ENCODE results near the gene F8A2. TPM values are rescaled to one million over a fixed set of nuclear protein-coding genes. Genes with fewer than 3 reads are reported as not detected.
"Not testable (repeated sequence)": the region's sequence is repeated elsewhere in the genome, so short reads cannot be mapped to it uniquely, and the experiment has no call there.

F8A2 gene
- total RNA-seq: not detected

- DNase-seq: not testable (repeated sequence)
These were observed at the start of gene F8A2 for GRCh38 chrX:155381843-155382528. Gene F8A2 (plus strand): TSS chrX:155382095. CDS start chrX:155382115, 20 bp downstream.

GRCh38 chrX:155333544-155334100 is 48.3 kb upstream of the F8A2 start:
- no peak for DNase-seq

GRCh38 chrX:155334486-155335336 is 47.2 kb upstream of the F8A2 start, which contains the start of gene CLIC2:
Gene CLIC2 (minus strand): TSS chrX:155334614. CDS start chrX:155334427, 187 bp downstream.
- DNase-seq: peak; percentile 87

GRCh38 chrX:155335337-155335712 is 46.6 kb upstream of the F8A2 start:
- not testable (repeated sequence) for DNase-seq

GRCh38 chrX:155345689-155346088 is 36.2 kb upstream of the F8A2 start:
- not testable (repeated sequence) for DNase-seq

- not testable (repeated sequence) for DNase-seq
These were observed 32.4 kb upstream of the F8A2 start for GRCh38 chrX:155349448-155349847.

GRCh38 chrX:155363712-155364111 is 18.2 kb upstream of the F8A2 start:
- not testable (repeated sequence) for DNase-seq

- DNase-seq: not testable (repeated sequence)
These were observed 8.0 kb upstream of the F8A2 start for GRCh38 chrX:155373777-155374458.

GRCh38 chrX:155379802-155380201 is 2.1 kb upstream of the F8A2 start:
- not testable (repeated sequence) for DNase-seq

- DNase-seq: not testable (repeated sequence)
These were observed 653 bp downstream of the F8A2 start for GRCh38 chrX:155382529-155382967.

GRCh38 chrX:155389634-155390033 is 7.7 kb downstream of the F8A2 start:
- no peak for DNase-seq

GRCh38 chrX:155394747-155395276 is 12.9 kb downstream of the F8A2 start:
- not testable (repeated sequence) for DNase-seq

GRCh38 chrX:155406429-155406828 is 24.5 kb downstream of the F8A2 start:
- no peak for DNase-seq

- DNase-seq: no peak
These were observed 35.9 kb downstream of the F8A2 start for GRCh38 chrX:155417769-155418168.

Small RNA genes within 50 kb of the gene (small RNA-seq; reads per million reads assigned to genes)
- gene MIR1184-2 (ENCODE audit: low replicate concordance): not detected

Other genes with a start within 250 kb of the F8A2 start
- 46.5 TPM for gene VBP1, start 165.6 kb upstream of the F8A2 start, total RNA-seq
- gene RAB39B, start 117.6 kb upstream of the F8A2 start, total RNA-seq: 0.30 TPM
- gene CLIC2, start 47.5 kb upstream of the F8A2 start, total RNA-seq: 11.0 TPM
- gene F8A3, start 76.5 kb downstream of the F8A2 start, total RNA-seq: 1.7 TPM
- 0.79 TPM for gene SPRY3, start 230.5 kb downstream of the F8A2 start, total RNA-seq
- gene TMLHE, start 230.9 kb downstream of the F8A2 start, total RNA-seq: 21.7 TPM

Measured in skin of body (tissue), 3 donors.